Ramos (cell line): ENCODE data around the gene CHAC1.

Source experiments
- in situ Hi-C: fragments of 300-500 bp; cut with MboI; formaldehyde crosslinking; loops from one replicate; pipeline ENCODE4 v1.14.3; 2022; ENCODE audit warnings: low sequenced_read_pairs; ENCODE audit not compliant: unreplicated experiment

CHAC1 gene

GRCh38 chr15:40952901-40953712 is at the start of gene CHAC1:
TSS of gene CHAC1 (plus strand) at chr15:40953471. CDS start at chr15:40953584, 113 bp downstream.
- in situ Hi-C loops: no loop called here

GRCh38 chr15:40904552-40905201 is 48.6 kb upstream of the CHAC1 start:
- in situ Hi-C loops: no loop called here

- in situ Hi-C loops: no loop called here
Measured at GRCh38 chr15:40906091-40906990, 46.9 kb upstream of the CHAC1 start.

- in situ Hi-C loops: no loop called here
Measured at GRCh38 chr15:40906991-40907802, 46.1 kb upstream of the CHAC1 start.

DNA sequence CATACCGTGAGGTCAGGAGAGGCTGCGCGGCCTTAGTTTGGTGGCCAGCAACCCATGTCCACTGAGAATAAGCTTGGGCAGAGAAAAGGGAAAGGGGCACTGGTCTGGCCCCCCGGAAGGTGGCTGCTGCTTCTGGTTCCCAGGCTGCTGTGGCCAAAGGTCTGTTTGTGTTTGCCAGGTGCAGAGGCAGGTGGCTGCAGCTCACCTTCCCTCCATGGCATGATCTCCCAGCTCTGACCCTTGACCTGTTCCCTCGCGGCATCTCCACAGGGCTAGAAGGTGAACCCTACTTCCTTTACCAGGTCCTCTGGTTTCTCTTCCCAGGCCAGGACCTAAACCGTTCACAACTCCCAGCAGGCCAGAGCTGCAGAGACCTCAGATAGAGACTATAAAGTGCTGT is 45.2 kb upstream of the CHAC1 start:
- in situ Hi-C loops: no loop called here

- in situ Hi-C loops: no loop called here
Measured at GRCh38 chr15:40909662-40910630, 43.3 kb upstream of the CHAC1 start.

DNA sequence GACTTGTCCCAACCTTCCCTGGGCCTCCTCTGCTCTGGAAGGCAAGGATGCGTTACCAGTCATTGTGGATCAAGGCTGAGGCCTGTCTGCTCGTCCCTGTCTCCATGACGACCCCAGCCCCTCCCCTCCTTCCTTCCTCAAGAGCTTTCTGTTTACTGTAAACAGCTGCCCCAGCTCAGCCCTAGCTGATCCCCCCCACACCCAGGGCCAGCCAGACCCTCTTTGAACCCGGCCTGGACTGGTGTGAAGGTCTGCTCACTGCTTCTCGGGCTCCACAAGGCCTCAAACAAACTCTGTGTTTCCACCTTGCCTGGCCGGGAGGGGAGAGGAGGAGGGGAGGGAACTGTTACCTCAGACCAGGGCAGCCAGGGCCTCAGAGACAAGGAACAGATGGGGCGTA is 42.1 kb upstream of the CHAC1 start:
- in situ Hi-C loops: no loop called here

DNA sequence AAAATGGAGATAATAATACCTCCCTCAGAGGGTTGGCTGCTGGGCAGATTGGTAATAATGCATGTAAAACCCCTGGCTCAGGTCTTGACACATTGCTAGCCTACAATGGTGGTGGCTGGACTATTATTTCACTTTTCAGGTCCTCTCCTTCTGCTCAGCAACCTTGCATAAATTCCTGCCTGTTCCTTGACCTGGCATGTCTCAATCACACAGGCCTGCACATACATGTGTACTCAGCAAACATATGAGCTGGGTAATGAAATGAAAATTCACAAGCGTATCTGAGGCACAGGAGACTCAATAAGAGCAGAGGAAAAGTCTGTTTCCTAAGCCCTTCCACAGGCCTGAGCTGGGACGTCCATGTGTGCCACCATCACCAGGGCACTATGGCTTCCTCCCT is 41.6 kb upstream of the CHAC1 start:
- in situ Hi-C loops: no loop called here

- in situ Hi-C loops: no loop called here
Measured at GRCh38 chr15:40912478-40912877, 40.8 kb upstream of the CHAC1 start.

GRCh38 chr15:40914013-40914412 is 39.3 kb upstream of the CHAC1 start:
- in situ Hi-C loops: no loop called here

DNA sequence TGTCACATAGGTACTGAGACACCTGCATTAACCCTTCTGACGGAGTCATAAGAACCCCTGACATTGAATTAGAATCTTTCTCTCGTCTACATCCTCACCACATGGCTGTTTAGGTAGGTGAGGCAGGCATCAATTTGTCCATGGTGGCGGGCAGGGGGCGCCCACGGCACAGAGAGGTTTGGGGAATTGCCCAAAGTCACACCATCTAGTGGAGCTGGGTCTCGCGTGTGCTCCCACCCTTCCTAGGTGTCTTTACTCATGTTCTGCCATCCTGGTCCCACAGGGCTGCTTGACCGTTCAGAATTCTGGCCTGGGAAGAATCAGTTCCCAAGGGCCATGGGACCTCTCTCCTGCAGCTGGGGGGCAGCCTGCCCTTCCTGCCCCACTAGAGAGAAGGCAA is 38.8 kb upstream of the CHAC1 start:
- in situ Hi-C loops: no loop called here

DNA sequence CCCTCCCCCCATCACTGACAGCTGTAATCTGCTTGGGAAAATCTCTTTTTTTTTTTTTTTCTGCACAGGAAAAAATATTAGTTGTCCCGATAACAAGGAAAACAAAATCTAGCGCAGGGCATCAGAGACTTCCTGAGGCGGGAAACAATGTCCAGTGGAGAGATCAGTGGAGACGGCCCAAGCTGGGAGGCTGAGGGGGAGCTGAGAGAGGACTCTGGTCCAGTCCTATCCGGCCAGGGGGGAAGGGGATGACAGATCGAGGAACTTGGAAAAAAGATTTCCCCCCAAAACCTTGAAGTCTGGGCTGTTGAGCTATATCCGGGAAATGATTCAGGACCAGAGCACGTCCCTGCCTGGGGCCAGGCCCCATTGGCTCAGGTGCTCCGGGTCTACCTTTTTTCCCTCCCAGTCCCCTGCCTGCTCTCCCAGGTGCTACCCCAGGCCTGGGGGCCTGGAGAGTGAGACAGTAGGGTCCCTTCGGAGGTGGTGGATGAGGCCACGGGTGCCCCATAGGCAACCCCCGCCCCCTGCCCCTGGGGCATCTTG is 38.1 kb upstream of the CHAC1 start:
- in situ Hi-C loops: no loop called here

- in situ Hi-C loops: no loop called here
Measured at GRCh38 chr15:40915679-40916078, 37.6 kb upstream of the CHAC1 start.

DNA sequence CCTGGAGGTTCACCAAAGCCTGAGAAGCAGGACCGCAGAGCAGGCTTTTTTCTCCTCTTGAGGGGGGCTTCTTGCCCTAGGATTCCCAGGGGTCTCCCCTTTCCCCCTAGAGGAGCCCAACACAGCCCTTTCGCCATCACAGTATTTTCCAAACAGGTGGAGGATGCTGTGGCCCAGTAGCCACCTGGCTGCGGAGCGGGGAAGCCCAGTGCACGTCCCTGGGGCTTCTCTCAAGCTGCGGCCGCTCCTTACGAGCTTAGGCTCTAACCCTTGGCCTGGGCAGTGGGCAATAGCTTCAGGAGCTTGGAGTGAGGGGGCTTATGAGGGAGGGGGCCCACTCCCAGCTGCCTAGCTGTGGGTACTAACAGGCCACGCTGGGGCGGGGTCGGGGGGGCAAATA is 35.7 kb upstream of the CHAC1 start:
- in situ Hi-C loops: no loop called here

DNA sequence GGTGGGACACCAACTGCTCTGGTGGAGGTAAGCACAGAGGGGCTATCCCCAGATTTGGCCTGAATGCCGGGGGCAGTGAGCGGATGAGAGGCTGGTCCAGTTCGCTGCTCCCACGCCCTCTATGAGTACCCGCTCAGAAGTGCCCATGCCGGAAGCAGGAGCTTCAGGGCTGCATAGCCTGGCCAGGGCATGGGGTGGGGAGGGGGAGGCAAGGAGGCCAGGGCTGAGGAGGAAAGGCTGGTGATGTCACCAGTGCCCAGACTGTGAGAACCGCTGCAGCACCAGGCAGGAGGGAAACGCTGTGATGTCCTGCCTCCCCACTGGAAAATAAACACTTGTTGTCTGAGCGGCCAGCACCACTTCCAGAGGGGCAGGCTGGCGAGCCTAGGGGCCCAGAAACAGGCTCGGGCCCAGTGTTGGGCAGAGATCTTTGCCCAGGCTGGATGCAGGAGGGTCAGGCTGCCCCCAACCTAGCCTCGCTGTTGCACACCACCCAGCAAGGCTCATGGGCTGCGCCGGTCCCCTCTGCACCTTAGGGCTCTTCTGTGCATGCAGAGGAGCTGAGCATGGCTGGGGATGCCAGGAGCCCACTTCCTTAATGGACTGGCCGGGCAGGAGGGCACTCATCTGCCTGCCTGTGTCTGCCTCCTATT is 35.0 kb upstream of the CHAC1 start:
- in situ Hi-C loops: no loop called here

DNA sequence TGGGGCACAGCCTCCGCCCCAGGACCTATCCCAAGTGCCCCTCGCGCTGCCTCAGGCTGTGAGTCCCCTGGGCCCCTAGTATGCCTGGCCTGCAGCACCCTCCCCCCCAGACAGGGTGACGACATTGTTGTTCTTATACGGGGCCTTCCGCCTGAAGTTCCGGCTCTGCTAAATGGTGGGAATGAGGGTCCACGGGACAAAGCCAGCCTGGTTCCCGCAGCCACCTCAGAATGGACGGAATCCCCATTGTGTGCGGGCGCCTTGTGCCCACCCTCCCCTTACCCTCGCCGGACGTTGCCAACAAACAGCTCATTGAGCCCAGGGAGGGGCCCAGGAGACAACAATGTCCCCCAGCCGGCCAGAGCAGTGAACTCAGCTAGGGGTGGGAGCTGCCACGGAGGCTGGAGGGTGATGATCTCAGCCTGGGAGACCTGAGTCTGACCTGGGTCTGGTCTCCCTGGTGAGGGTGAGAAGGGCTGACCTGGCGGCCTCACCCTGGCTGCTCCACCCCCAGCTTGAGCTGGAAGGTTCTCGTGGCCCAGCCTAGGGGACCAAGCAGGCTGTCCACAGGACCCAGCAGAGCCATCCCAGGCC is 34.4 kb upstream of the CHAC1 start:
- in situ Hi-C loops: no loop called here

DNA sequence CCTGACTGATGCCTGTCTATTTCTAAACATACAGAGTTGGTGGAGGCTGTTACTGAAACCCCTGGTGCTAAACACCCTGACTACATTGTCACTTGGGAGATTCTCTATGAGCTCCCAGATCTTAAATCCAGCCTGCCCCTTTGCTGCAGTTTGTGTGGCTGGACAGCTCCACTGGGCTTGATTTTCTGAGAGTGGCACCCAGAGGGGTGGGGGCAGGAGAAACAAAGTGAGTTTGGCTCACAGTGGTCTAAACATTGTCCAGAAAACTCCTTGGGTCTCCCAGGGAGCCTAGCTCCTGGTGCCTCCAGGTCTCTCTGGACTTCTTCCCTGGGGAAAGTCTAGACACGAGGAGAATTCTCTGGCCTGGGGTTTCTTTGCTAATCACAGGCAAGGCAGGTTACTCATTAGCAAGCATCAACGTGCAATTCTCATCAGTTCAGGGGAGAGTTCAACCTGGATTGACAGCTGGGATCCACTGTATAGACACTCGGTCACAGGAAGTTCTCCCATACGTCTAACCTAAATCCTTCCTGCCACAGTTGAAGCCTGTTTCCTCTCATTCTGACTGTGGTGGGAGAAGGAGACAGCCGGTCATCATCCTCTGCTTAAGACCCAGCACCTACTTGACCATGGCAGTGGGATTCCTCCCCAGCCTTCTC is 31.2 kb upstream of the CHAC1 start:
- in situ Hi-C loops: no loop called here
